Glutamatergic neuron (in vitro differentiated cells): Measurements from ENCODE around the gene COBL. TPM values are rescaled to one million over a fixed set of nuclear protein-coding genes. Genes with fewer than 3 reads are reported as not detected.

Experiments used
- DNase-seq: peaks from one replicate; pipeline ENCODE4 v3.0.0; 2022
- H3K27ac Mint-ChIP-seq: one replicate; pipeline ENCODE4 v1.8.0; 2020; ENCODE audit warnings: mild to moderate bottlenecking, mixed read lengths, inconsistent platforms; ENCODE audit not compliant: unreplicated experiment
- H3K27me3 Mint-ChIP-seq: one replicate; pipeline ENCODE4 v1.8.0; 2020; ENCODE audit warnings: mild to moderate bottlenecking, moderate library complexity, mixed read lengths, inconsistent platforms; ENCODE audit not compliant: unreplicated experiment
- H3K36me3 Mint-ChIP-seq: one replicate; pipeline ENCODE4 v1.8.0; 2020; ENCODE audit warnings: mild to moderate bottlenecking, mixed read lengths, inconsistent platforms; ENCODE audit not compliant: unreplicated experiment
- H3K4me1 Mint-ChIP-seq: one replicate; pipeline ENCODE4 v1.8.0; 2020; ENCODE audit warnings: mild to moderate bottlenecking, low read depth, mixed read lengths, inconsistent platforms; ENCODE audit not compliant: unreplicated experiment
- H3K4me3 Mint-ChIP-seq: one replicate; pipeline ENCODE4 v1.8.0; 2020; ENCODE audit warnings: mild to moderate bottlenecking, mixed read lengths, inconsistent platforms; ENCODE audit not compliant: unreplicated experiment
- H3K9me3 Mint-ChIP-seq: one replicate; pipeline ENCODE4 v1.8.0; 2020; ENCODE audit warnings: mild to moderate bottlenecking, moderate library complexity, mixed read lengths, inconsistent platforms; ENCODE audit not compliant: unreplicated experiment
- total RNA-seq: library from RNA; stranded (reverse); fragmentation: NEBNext Ultra II Directional; extraction: Animal tissue kit (Norgen Biotek cat#: 25700); gene quantifications from one replicate; pipeline ENCODE4 v1.2.1, GENCODE V29; 2021; ENCODE audit not compliant: unreplicated experiment
- TF ChIP-seq, protein P1 (sequence below): fragments of 200-600 bp; sonication (generic); IDR thresholded peaks from one replicate; pipeline ENCODE4 v1.5.0; 2021; ENCODE audit not compliant: partially characterized antibody, unreplicated experiment

Gene COBL
- total RNA-seq, 1 donor from 2014 or later, result 3.3 TPM

DNA sequence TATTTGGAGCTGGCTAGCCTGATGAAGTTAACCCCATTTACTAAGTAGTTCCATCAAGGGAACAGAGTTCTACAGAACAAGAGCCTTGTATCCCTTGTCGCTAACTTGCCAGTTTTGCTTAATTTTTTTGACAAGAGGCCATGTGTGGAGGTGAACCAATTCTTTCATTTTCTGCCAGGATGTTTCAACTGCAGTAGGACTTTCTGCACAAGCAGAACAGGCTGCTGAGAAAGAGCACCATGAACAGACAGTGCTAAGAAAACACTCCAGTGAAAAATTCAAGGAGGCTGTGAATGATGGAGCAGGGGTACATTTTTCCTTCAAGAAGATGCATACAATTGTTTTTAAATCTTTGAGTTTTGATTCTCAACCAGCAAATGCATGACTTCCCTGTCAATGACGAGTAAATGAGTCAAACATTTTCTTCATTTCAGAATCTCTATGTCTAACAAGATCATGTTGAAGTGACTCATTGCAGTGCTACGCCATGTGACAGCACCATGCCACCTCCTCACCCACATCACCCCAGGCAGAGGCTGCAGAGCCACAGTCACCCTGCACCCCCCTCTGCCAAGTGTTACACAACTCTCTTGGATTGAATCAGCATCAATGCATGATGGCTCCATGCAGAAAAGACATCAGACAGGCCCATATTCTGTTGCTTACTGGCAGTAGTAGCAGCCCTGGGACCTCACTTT, 193.1 kb downstream of the COBL start:
- TF ChIP-seq, protein P1, sequence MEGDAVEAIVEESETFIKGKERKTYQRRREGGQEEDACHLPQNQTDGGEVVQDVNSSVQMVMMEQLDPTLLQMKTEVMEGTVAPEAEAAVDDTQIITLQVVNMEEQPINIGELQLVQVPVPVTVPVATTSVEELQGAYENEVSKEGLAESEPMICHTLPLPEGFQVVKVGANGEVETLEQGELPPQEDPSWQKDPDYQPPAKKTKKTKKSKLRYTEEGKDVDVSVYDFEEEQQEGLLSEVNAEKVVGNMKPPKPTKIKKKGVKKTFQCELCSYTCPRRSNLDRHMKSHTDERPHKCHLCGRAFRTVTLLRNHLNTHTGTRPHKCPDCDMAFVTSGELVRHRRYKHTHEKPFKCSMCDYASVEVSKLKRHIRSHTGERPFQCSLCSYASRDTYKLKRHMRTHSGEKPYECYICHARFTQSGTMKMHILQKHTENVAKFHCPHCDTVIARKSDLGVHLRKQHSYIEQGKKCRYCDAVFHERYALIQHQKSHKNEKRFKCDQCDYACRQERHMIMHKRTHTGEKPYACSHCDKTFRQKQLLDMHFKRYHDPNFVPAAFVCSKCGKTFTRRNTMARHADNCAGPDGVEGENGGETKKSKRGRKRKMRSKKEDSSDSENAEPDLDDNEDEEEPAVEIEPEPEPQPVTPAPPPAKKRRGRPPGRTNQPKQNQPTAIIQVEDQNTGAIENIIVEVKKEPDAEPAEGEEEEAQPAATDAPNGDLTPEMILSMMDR, result no peak
- Mint-ChIP-seq H3K27ac (no peak overlapping the region), H3K36me3 (no peaks in the 10 kb centered on the region), H3K9me3 (no peaks in the 10 kb centered on the region), H3K4me1 (no peaks in the 10 kb centered on the region), H3K27me3 (no peaks in the 10 kb centered on the region), H3K4me3 (no peak overlapping the region)
- DNase-seq, result no peak

DNA sequence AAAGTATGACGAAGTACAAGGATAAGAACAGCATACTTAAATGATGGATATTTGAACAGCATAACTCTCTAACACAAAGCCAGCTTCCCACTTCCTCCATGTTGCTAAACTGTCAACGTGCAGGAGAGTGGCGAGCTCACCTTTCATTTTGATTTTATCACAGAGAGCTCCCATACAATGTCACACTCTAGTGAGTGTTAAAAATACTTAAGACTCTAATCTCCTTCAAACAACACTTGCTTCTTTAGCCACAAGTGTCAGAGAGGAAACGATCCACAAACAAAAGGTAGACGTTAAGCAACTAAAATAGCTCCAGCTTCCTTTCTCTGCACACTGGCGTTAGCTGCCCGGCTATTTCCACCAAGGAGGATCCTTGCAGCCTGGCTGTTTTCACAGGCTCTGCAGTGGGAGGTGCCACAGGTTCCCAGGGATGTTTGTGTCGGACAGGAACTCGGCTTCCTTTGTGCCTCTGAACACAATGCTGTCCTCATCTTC, 194.6 kb downstream of the COBL start:
- no peaks in the 10 kb centered on the region for H3K27me3 Mint-ChIP-seq
- H3K27ac Mint-ChIP-seq, result no peak overlapping the region
- TF ChIP-seq, protein P1, result no peak
- no peaks in the 10 kb centered on the region for H3K9me3 Mint-ChIP-seq
- H3K4me1 Mint-ChIP-seq, result no peaks in the 10 kb centered on the region
- H3K36me3 Mint-ChIP-seq, result no peaks in the 10 kb centered on the region
- H3K4me3 Mint-ChIP-seq, result no peak overlapping the region
- DNase-seq, result no peak

DNA sequence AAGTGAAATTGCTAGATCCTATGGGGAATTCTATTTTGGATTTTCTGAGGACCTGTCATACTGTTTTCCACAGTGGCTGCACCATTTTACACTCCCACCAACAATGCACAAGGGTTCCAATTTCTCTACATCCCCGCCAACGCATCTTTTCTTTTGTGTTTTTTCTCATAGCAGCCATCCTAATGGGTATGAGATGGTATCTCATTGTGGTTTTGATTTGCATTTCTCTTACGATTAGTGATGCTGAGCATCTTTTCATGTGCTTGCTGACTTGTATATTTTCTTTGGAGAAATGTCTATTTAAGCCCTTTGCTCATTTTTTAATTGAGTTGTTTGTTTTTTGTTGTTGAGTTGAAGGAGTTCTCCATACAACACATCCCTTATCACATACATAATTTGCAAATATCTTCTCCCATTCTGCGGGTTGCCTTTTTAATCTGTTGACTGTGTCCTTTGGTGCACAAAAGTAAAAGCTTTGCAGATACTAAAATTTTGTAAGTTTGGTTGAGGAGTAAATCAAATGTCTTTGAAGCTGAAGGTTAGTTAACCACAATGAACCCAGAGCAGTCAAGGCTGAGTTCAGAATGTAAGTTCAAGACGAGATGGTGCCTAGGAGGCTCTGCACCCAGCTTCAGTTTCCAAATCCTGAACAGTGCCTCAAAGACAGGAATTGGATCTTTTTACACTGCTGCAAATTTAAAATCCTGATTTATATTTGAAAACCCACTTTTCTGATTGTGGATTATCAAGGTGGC, 195.4 kb downstream of the COBL start:
- Mint-ChIP-seq H3K36me3 (no peaks in the 10 kb centered on the region), H3K4me3 (no peak overlapping the region), H3K27ac (no peak overlapping the region), H3K9me3 (no peaks in the 10 kb centered on the region), H3K4me1 (no peaks in the 10 kb centered on the region), H3K27me3 (no peaks in the 10 kb centered on the region)
- TF ChIP-seq, protein P1, result no peak
- no peak for DNase-seq

- Mint-ChIP-seq H3K9me3 (peaks cover 4% of the 10 kb centered on the region), H3K4me1 (no peaks in the 10 kb centered on the region), H3K27ac (no peak overlapping the region), H3K4me3 (no peak overlapping the region), H3K36me3 (no peaks in the 10 kb centered on the region), H3K27me3 (no peaks in the 10 kb centered on the region)
- no peak for DNase-seq
- TF ChIP-seq, protein P1, result no peak
Measured at GRCh38 chr7:51118628-51119027, 198.0 kb downstream of the COBL start.

- TF ChIP-seq, protein P1, result no peak
- Mint-ChIP-seq H3K4me3 (no peak overlapping the region), H3K27ac (no peak overlapping the region), H3K36me3 (no peaks in the 10 kb centered on the region), H3K27me3 (peaks cover 4% of the 10 kb centered on the region), H3K9me3 (peaks cover 4% of the 10 kb centered on the region), H3K4me1 (peaks cover 3% of the 10 kb centered on the region)
- no peak for DNase-seq
Measured at GRCh38 chr7:51114501-51114900, 202.1 kb downstream of the COBL start.
